ENCODE data around the gene TEX22. TPM values are rescaled to one million over a fixed set of nuclear protein-coding genes. Genes with fewer than 3 reads are reported as not detected.
A peak's percentile ranks its signal among the peaks of the same experiment; 100 is the strongest.

The TEX22 gene
- total RNA-seq, 4 donors from 2014 or later: 0.57 TPM; not detected in 3

DNA sequence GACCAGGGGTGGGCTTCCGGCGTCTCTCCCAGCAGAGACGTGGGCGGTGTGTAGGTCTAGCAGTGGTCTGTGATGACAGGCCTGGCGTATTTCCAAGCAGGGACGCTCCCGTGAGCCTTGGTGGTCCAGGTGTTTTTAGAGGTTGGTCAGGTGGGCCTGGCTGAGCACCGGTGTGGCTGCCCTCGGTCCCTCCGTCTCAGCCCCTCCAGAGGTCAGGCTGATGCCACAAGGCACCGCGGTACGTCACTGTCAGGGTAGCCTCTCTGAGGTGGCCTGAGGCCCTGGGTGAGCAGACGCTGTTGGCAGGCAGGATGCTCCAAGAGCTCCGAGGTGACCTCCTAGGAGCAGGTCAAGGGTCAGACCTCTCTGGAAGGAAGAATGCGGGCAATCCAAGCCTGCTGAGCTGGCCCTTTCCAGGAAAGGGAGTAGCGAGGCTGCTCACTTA, 34.8 kb downstream of the TEX22 start:
- peaks cover 0 to 7% (median 4%) of the 10 kb centered on the region in 3 donors for H3K36me3 ChIP-seq
- WGBS, 2 donors: 79 to 87% methylated on average over 7 to 9 of the region's 17 CpGs
- H3K27me3 ChIP-seq: no peaks in the 10 kb centered on the region
- no peak for TF ChIP-seq POLR2A (IDR thresholded peaks at IDR 0.05)
- TF ChIP-seq, protein P1, sequence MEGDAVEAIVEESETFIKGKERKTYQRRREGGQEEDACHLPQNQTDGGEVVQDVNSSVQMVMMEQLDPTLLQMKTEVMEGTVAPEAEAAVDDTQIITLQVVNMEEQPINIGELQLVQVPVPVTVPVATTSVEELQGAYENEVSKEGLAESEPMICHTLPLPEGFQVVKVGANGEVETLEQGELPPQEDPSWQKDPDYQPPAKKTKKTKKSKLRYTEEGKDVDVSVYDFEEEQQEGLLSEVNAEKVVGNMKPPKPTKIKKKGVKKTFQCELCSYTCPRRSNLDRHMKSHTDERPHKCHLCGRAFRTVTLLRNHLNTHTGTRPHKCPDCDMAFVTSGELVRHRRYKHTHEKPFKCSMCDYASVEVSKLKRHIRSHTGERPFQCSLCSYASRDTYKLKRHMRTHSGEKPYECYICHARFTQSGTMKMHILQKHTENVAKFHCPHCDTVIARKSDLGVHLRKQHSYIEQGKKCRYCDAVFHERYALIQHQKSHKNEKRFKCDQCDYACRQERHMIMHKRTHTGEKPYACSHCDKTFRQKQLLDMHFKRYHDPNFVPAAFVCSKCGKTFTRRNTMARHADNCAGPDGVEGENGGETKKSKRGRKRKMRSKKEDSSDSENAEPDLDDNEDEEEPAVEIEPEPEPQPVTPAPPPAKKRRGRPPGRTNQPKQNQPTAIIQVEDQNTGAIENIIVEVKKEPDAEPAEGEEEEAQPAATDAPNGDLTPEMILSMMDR (IDR thresholded peaks at IDR 0.05): no peak
- intact Hi-C loops (cut with DNase I): no loop called here
- DNase-seq: no peak
- H3K9me3 ChIP-seq: no peaks in the 10 kb centered on the region
- H3K4me1 ChIP-seq: peaks cover 0 to 38% (median 9%) of the 10 kb centered on the region in 3 donors
- H3K27ac ChIP-seq: no peak overlapping the region
- H3K4me3 ChIP-seq: no peak overlapping the region

DNA sequence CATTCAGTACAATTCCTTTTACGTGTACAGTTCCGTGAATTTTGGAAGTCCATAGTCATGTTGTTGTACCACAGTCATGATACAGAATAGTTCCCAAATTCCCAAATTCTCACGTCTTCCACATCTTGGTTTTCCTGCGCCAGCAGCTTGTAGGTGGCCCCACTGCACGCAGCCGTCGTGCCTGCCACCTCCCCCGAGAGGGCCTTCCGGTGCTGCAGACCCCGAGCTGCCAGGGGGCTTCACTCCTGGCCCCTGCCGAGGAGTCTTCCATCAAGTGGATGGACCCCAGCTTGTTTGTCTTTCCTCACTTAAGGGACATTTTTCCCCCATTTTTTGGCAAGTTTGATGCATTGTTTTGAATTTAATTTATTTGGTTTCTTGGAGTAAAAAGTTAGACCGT, 38.1 kb downstream of the TEX22 start:
- TF ChIP-seq, protein P1 (IDR thresholded peaks at IDR 0.05): no peak
- no peak for TF ChIP-seq POLR2A (IDR thresholded peaks at IDR 0.05)
- Histone ChIP-seq H3K27ac (no peak overlapping the region), H3K9me3 (no peaks in the 10 kb centered on the region), H3K4me3 (no peak overlapping the region), H3K36me3 (peaks cover 4 to 37% (median 10%) of the 10 kb centered on the region in 3 donors), H3K27me3 (no peaks in the 10 kb centered on the region), H3K4me1 (peaks cover 0 to 39% (median 0%) of the 10 kb centered on the region in 3 donors)
- 87 to 91% methylated on average over 11 to 12 of the region's 12 CpGs for WGBS, 2 donors
- DNase-seq: no peak
- intact Hi-C loops (cut with DNase I): no loop called here

- intact Hi-C loops (cut with DNase I): no loop called here
- no peak for DNase-seq
- WGBS, 2 donors: 86 to 88% methylated on average over 7 of the region's 31 CpGs
Observed at GRCh38 chr14:105436891-105437722, 38.8 kb downstream of the TEX22 start.

GRCh38 chr14:105437723-105438500, 39.6 kb downstream of the TEX22 start:
- H3K27ac ChIP-seq: peak overlapping the region in 1 of 4 donors; percentile 44
- no peak for DNase-seq
- H3K27me3 ChIP-seq: no peaks in the 10 kb centered on the region
- intact Hi-C loops (cut with DNase I): no loop called here
- H3K36me3 ChIP-seq: peaks cover 4 to 48% (median 10%) of the 10 kb centered on the region in 3 donors
- no peaks in the 10 kb centered on the region for H3K9me3 ChIP-seq
- H3K4me3 ChIP-seq: no peak overlapping the region
- TF ChIP-seq, protein P1 (IDR thresholded peaks at IDR 0.05): no peak
- no peak for TF ChIP-seq POLR2A (IDR thresholded peaks at IDR 0.05)
- 96 to 100% methylated on average over 2 to 5 of the region's 18 CpGs for WGBS, 2 donors
- peaks cover 0 to 39% (median 0%) of the 10 kb centered on the region in 3 donors for H3K4me1 ChIP-seq

More at GRCh38 chr14:105436891-105437722, 38.8 kb downstream of the TEX22 start:
- no peaks in the 10 kb centered on the region for H3K9me3 ChIP-seq
- TF ChIP-seq, protein P1 (IDR thresholded peaks at IDR 0.05): no peak
- no peak for TF ChIP-seq POLR2A (IDR thresholded peaks at IDR 0.05)
- peaks cover 4 to 40% (median 10%) of the 10 kb centered on the region in 3 donors for H3K36me3 ChIP-seq
- H3K4me1 ChIP-seq: peaks cover 0 to 39% (median 0%) of the 10 kb centered on the region in 3 donors
- no peaks in the 10 kb centered on the region for H3K27me3 ChIP-seq
- H3K4me3 ChIP-seq: no peak overlapping the region
- H3K27ac ChIP-seq: peak overlapping the region in 1 of 4 donors; percentile 44

Data from esophagus squamous epithelium (tissue), 5 donors.